SJSA1 (cell line): ENCODE measurements around the gene ABHD17A. TPM values are rescaled to one million over a fixed set of nuclear protein-coding genes. Genes with fewer than 3 reads are reported as not detected.

Experiments
- DNase-seq, 2 experiments: peaks; one replicate each; pipeline ENCODE4 v3.0.0-alpha.2; 2015 to 2020; ENCODE audit warnings: low spot score in 2 of 2, low read depth in 1 of 2
- H3K27ac ChIP-seq: fragments of 250-450 bp; sonication (Bioruptor Pico); 2 replicates; pipeline ENCODE4 v1.5.1; 2020; ENCODE audit warnings: mild to moderate bottlenecking, moderate library complexity
- H3K27me3 ChIP-seq: fragments of 250-450 bp; sonication (Bioruptor Pico); replicated peaks from 2 replicates; pipeline ENCODE4 v1.5.1; 2020; ENCODE audit warnings: mild to moderate bottlenecking, moderate library complexity
- H3K36me3 ChIP-seq: fragments of 250-450 bp; sonication (Bioruptor Pico); 2 replicates; pipeline ENCODE4 v1.5.1; 2020; ENCODE audit warnings: mild to moderate bottlenecking
- H3K4me1 ChIP-seq: fragments of 250-450 bp; sonication (Bioruptor Pico); replicated peaks from 2 replicates; pipeline ENCODE4 v1.6.1; 2021; ENCODE audit warnings: mild to moderate bottlenecking
- H3K4me3 ChIP-seq: fragments of 250-450 bp; sonication (Bioruptor Pico); 2 replicates; pipeline ENCODE4 v1.5.1; 2020; ENCODE audit warnings: mild to moderate bottlenecking
- H3K9me3 ChIP-seq: fragments of 250-450 bp; sonication (Bioruptor Pico); replicated peaks from 2 replicates; pipeline ENCODE4 v1.5.1; 2020; ENCODE audit warnings: mild to moderate bottlenecking
- total RNA-seq: library from RNA; depleted of rRNA; stranded (reverse); fragments of >200 nt; shearing (Covaris generic); gene quantifications from 2 replicates; pipeline ENCODE4 v1.2.3, GENCODE V29; 2014

ABHD17A gene
- total RNA-seq, 1 experiment from 2014 or later: 101 TPM

DNA sequence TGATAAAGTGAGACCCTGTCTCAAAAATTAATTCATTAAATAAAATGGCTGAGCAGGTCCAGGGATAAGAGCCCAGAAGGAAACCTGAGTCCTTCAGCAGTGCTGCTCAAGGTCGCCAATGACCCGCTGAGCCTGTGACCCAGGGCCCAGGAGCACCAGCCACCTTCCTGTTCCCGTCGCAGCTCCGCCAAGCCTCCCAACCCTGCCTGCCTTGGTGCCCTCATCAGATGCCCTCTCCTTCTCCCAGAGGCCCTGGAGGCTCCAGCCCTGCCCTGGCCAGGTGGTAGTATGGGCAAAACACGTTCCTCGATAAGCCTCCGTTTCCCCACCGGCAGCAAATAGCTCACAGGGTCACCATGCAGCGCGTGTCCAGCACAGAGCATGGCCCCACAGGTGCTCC lies 39.7 kb downstream of the ABHD17A start:
- Histone ChIP-seq H3K27me3 (no peaks in the 10 kb centered on the region), H3K27ac (no peak overlapping the region), H3K4me1 (peaks cover 15% of the 10 kb centered on the region), H3K4me3 (no peak overlapping the region), H3K36me3 (peaks cover 51% of the 10 kb centered on the region), H3K9me3 (no peaks in the 10 kb centered on the region)
- no peak for DNase-seq

DNA sequence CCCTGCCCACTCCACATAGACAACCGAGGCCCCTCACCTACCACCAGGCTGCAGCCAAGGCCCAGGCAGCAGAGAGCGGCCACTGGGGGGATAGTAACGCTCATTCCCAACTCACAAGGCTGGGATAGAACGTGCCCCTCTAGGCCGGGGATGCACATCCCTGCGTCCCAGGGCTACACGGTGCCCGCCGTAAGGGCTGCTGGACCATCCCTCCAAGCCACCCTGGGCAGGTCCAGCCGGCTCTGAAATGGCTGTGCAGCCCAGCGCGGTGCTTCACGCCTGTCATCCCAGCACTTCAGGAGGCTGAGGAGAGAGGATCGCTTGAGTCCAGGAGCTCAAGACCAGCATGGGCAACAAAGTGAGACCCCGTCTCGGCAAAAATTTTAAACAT lies 40.2 kb downstream of the ABHD17A start:
- no peaks in the 10 kb centered on the region for H3K9me3 ChIP-seq
- DNase-seq: no peak
- H3K4me3 ChIP-seq: no peak overlapping the region
- H3K4me1 ChIP-seq: peaks cover 15% of the 10 kb centered on the region
- H3K27ac ChIP-seq: no peak overlapping the region
- H3K36me3 ChIP-seq: peaks cover 51% of the 10 kb centered on the region
- H3K27me3 ChIP-seq: no peaks in the 10 kb centered on the region

DNA sequence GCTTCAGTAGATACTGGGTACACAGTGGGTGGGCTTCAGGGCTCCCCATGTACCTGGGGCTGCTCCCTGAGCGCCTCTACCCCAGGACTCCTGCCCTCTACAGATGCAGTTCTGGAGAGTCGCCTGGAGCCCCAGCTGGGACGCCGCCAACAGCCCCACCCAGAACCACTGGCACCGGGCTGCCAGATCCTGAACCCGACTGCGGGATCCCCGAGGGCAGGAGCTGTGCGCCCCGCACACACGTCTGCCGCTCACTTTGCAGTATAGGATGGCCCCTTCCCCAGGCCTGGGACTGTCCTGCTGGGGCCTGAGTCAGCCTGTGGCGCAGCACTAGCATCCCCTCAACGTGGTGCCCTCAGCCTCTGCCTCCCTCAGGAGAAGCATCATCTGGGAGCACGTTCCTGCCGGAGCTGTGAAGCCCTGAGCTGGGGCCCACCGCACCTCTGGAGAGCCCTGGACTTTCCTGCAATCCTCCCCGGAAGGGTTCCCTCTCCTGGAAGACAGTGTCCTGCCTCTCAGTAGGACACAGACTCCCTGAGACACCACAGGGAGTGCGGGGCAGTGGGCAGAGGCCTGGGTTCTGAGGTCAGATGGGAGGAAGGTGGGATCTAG lies 40.7 kb downstream of the ABHD17A start:
- no peaks in the 10 kb centered on the region for H3K27me3 ChIP-seq
- no peak for DNase-seq
- no peaks in the 10 kb centered on the region for H3K9me3 ChIP-seq
- H3K4me3 ChIP-seq: no peak overlapping the region
- H3K27ac ChIP-seq: no peak overlapping the region
- H3K36me3 ChIP-seq: peaks cover 51% of the 10 kb centered on the region
- peaks cover 15% of the 10 kb centered on the region for H3K4me1 ChIP-seq

DNA sequence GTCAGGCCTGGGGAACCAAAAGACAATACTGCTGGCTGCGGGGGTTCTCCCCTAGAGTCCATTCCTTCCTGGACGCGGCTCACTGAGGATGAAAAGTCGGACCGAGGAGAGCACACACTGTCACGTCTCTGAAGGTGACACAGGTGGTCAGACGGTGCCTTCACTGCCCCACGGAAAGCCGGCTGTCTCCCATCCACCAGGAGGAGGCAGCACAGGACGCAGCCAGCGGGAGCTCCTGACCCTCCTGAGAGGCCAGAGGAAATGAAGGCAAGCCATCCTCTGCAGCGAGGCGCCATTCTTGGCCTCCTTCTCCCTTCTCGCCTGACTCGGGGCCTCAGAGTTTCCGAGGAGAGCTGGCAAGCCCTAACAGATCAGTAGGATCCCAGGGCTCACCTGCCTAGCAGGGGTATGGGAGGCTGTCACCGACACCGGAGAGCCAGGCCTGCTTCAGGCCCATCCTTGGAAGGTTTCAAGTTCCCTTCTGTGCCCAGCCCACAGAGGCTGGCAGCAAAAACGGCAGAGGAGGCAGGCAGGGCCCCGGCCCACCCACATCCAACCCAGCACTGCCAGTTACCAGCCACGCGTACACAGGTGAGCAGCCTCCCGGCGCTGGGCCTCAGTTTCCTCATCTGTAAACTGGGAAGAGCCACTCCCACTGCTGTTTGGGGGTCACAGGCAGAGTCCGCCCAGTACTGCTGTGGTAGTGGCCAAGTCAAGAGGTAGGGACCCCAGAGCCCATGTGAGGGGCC lies 41.5 kb downstream of the ABHD17A start:
- Histone ChIP-seq H3K4me1 (peaks cover 15% of the 10 kb centered on the region), H3K27me3 (no peaks in the 10 kb centered on the region), H3K4me3 (no peak overlapping the region), H3K36me3 (peaks cover 54% of the 10 kb centered on the region), H3K9me3 (no peaks in the 10 kb centered on the region), H3K27ac (no peak overlapping the region)
- DNase-seq: no peak

DNA sequence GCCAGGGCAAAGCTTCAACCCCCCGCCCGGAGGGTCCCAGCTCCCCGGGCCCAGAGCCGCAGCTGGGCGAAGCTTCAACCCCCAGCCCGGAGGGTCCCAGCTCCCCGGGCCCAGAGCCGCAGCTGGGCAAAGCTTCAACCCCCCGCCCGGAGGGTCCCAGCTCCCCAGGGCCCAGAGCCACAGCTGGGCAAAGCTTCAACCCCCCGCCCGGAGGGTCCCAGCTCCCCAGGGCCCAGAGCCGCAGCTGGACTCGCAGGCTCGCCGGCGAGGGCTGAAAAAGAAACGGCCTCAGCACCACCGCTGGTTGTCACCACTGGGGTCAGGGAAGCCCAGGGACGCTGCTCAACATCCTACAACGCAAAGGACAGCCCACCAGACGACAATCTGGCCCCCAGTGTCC lies 42.2 kb downstream of the ABHD17A start:
- peaks cover 52% of the 10 kb centered on the region for H3K36me3 ChIP-seq
- peaks cover 15% of the 10 kb centered on the region for H3K4me1 ChIP-seq
- no peak overlapping the region for H3K4me3 ChIP-seq
- H3K27ac ChIP-seq: no peak overlapping the region
- H3K27me3 ChIP-seq: no peaks in the 10 kb centered on the region
- no peak for DNase-seq
- no peaks in the 10 kb centered on the region for H3K9me3 ChIP-seq

DNA sequence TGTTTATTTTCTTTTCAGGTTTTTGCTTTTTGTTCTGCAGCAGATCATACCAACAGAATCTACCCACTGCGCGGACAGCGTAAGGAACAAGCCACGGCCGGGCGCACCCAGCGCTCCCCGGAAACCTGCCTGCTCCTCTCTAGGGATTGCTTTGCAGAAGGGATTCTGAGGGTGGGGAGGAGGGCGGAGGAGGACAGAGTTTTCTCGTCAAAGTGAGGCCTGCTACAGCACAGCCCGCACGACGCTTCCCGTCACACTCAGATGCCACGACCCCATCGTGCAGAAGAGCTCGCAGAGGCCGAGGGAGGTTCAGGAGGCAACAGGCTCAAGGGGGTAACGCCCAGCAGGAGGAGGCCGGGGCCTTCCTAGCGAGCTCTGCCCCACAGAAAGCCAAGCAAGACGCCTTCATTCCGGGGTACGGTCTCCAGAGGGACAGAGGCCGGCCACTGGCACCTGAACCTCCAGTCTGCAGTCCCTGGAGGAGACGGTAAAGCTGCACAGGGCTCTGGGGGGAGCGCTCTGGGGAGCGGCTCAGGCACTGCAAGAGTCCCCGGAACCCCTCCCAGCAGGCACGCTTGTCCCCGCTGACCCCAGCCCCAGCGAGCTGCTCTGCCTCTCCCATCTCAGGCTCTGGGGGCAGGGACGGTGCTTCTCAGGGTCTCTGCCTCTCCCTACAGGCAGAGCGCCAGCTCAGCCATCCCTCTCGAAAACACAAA lies 43.9 kb downstream of the ABHD17A start:
- Histone ChIP-seq H3K27me3 (no peaks in the 10 kb centered on the region), H3K9me3 (no peaks in the 10 kb centered on the region), H3K27ac (no peak overlapping the region), H3K36me3 (peaks cover 48% of the 10 kb centered on the region), H3K4me1 (peaks cover 3% of the 10 kb centered on the region), H3K4me3 (no peak overlapping the region)
- DNase-seq: no peak

DNA sequence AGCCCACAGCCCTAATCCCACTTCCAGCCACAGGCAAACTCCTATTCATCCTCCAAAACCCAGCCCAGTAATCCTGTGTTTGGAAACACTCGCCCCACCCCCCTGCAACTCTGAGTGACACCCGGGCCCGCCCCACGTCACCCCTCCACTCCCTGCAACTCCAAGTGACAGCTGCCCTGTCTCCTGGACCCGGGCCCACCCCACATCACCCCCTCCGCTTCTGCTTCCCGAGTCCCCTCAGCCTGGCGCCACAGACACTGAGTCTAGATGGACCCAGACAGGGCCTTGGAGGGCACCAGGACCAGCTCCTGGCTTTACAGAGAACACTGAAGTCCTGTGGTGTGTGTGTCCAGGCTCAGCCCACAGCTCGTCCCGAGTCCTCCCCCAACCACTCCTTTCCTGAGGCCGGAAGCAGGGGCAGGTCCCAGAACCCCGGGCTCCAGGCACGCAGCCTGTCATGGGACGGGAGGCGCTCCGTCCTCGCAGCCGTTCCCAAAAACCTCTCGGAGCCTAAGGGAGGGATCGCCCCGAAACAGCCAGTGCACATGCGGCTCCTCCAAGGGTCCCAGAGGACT lies 44.7 kb downstream of the ABHD17A start:
- H3K27ac ChIP-seq: no peak overlapping the region
- no peaks in the 10 kb centered on the region for H3K4me1 ChIP-seq
- no peaks in the 10 kb centered on the region for H3K27me3 ChIP-seq
- no peaks in the 10 kb centered on the region for H3K9me3 ChIP-seq
- peaks cover 40% of the 10 kb centered on the region for H3K36me3 ChIP-seq
- H3K4me3 ChIP-seq: no peak overlapping the region
- no peak for DNase-seq

DNA sequence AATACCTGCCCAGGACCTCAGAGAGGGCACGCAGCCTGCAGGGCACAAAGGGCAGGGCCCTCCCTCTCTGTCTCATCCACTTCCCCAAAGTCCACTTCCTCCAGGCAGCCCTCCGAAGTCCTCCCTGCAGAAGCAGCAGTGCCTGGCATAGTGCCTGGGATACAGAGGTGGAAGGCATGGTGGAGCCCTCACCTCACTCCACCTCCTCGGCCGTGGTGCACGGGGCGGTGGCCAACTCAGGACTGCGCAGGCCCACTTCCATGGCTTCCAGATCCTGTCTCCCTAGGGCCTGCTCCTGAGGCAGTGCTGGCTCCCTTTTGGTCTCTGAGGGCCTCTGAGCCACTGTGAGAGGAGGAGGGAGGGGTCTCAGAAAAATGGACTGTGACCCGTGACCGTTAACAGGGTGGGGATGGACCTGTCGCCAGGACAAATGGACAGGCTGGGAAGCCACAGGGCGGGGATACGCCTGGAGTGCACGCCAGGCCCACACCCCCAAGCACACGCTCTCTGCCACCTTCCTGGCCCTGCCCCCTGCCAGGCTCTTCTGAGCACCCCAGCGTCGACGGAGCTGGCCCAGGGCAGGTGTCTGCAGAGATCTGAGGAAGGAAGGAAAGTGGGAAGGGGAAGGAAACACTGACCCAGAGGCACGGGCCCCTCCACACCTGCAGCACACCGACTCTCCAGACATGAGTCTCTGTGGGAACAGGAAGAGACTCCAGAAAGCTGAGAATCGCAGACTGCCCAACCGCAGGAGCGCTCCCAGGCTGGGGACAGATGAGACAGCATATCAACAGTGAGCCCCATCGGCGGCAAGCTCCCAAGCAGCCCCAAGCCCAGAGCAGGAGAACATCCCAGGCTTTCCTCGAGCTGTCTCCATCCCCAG lies 45.4 kb downstream of the ABHD17A start:
- no peak overlapping the region for H3K4me3 ChIP-seq
- H3K4me1 ChIP-seq: no peaks in the 10 kb centered on the region
- DNase-seq: no peak
- no peak overlapping the region for H3K27ac ChIP-seq
- peaks cover 34% of the 10 kb centered on the region for H3K36me3 ChIP-seq
- H3K9me3 ChIP-seq: no peaks in the 10 kb centered on the region
- no peaks in the 10 kb centered on the region for H3K27me3 ChIP-seq

DNA sequence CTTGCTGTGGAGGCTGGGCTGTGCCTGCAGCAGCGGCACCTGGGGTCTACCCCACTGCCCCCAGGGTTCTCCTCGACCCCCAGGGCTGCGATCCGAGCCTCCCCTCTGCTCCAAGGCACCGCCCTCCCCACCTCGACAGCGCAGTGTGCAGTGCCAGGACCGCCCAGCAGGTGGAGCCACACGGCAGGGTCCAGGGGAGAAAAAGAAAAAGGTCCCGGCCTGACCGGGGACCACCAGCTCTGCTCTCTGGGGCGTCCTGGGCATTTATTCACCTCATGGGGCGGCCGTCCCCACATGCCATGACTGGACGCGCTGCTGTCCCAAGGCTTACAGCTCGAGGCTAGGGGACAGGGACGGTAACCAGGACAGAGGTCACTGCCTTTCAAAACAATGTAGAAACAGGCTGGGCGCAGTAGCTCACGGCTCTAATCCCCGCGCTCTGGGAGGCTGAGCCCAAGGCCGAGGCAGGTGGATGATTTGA lies 47.6 kb downstream of the ABHD17A start:
- Histone ChIP-seq H3K4me3 (no peak overlapping the region), H3K27me3 (no peaks in the 10 kb centered on the region), H3K27ac (no peak overlapping the region), H3K36me3 (peaks cover 18% of the 10 kb centered on the region), H3K9me3 (no peaks in the 10 kb centered on the region), H3K4me1 (no peaks in the 10 kb centered on the region)
- DNase-seq: peak in 1 of 2 experiments; percentile 45

DNA sequence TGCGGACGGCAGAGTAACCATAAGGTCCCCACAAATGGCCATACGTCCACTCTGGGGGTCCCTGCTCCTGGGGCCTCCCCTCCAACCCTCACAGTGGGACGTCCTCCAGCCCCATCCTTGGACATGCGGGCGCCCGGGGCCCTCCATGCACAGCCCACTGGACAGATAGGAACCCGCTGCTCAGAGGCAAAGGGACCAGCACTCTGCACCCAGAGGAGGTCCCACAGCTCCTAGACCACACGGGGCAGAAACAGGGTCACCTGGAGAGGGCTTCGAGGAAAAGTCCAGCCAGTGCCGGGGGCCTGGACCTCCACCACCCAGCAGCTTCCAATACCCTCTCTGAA lies 48.1 kb downstream of the ABHD17A start:
- no peaks in the 10 kb centered on the region for H3K27me3 ChIP-seq
- H3K27ac ChIP-seq: no peak overlapping the region
- no peak for DNase-seq
- H3K9me3 ChIP-seq: no peaks in the 10 kb centered on the region
- H3K4me3 ChIP-seq: no peak overlapping the region
- H3K36me3 ChIP-seq: peaks cover 21% of the 10 kb centered on the region
- H3K4me1 ChIP-seq: no peaks in the 10 kb centered on the region

DNA sequence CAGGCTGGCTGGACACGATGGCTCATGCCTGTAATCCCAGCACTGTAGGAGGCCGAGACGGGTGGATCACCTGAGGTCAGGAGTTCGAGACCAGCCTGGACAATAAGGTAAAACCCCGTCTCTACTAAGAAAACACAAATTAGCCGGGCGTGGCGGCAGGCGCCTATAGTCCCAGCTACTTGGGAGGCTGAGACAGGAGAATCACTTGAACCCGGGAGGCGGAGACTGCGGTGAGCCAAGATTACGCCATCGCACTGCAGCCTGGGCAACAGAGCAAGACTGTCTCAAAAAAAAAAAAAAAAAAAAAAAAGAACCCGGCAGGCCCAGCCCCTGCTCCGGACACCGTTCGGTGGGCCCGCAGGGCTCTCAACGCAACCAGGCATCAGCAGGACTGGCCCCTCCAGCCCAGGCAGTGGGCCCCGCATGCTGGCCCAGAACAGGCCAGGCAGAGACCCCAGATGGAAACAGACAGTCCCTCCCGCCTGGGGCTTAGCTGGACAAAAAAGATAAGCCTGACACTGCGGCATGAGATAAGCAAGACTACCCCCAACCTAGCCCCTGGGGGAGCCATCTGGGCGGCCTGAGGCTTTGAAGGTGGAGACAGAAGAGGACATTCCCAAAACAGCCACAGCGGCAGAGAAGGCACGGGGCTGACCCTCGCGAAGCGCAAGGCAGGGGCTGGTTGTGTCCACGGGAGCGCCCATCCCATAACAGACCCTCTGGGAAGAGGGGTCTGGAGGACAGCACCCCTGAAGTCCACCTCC lies 48.7 kb downstream of the ABHD17A start:
- Histone ChIP-seq H3K27ac (no peak overlapping the region), H3K4me3 (no peak overlapping the region)
- no peak for DNase-seq

DNA sequence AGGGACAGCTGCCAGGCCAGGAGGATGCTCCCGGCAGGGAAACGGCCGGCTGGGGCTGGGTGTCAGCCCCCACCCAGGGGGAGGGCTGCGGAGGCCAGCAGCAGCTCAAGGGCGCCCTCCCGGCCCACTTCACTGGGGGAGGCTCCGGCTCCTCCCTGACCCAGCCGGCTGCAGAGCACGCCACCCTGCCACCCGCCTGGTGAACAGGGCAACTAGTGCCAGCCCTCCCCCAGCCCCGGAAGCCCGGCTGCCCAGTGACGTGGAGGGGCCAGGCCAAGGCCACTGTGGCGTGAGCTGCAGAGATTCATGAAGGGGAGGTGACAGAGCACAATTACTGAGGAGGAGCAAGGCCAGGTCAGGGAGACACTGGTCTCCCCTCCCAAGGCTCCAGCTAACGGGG lies 51.8 kb downstream of the ABHD17A start:
- H3K27me3 ChIP-seq: no peaks in the 10 kb centered on the region
- H3K4me1 ChIP-seq: no peaks in the 10 kb centered on the region
- H3K36me3 ChIP-seq: peaks cover 31% of the 10 kb centered on the region
- H3K4me3 ChIP-seq: no peak overlapping the region
- no peaks in the 10 kb centered on the region for H3K9me3 ChIP-seq
- H3K27ac ChIP-seq: no peak overlapping the region
- no peak for DNase-seq

More for the DNA sequence above, 48.7 kb downstream of the ABHD17A start:
- Histone ChIP-seq H3K36me3 (peaks cover 21% of the 10 kb centered on the region), H3K27me3 (no peaks in the 10 kb centered on the region), H3K4me1 (no peaks in the 10 kb centered on the region), H3K9me3 (no peaks in the 10 kb centered on the region)
